GM12864 (cell line): ENCODE measurements around the gene EIF2B4.

Experiments
- DNase-seq: peaks from one replicate; pipeline ENCODE4 v3.0.0-alpha.2; 2011; ENCODE audit warnings: low read depth
- H3K4me3 ChIP-seq: 2 replicates; pipeline ENCODE4 v1.5.1; 2011; ENCODE audit warnings: mild to moderate bottlenecking, low read depth, low read length, control low read depth
- TF ChIP-seq, protein P1 (sequence below): IDR thresholded peaks from 2 replicates; pipeline ENCODE4 v1.5.1; 2011; ENCODE audit warnings: low read depth, mild to moderate bottlenecking, moderate library complexity, low read length, control low read depth, inconsistent platforms; ENCODE audit errors: missing control alignments

The EIF2B4 gene

GRCh38 chr2:27407798-27408491, 37.8 kb upstream of the EIF2B4 start:
- DNase-seq = no peak
- TF ChIP-seq, protein P1, sequence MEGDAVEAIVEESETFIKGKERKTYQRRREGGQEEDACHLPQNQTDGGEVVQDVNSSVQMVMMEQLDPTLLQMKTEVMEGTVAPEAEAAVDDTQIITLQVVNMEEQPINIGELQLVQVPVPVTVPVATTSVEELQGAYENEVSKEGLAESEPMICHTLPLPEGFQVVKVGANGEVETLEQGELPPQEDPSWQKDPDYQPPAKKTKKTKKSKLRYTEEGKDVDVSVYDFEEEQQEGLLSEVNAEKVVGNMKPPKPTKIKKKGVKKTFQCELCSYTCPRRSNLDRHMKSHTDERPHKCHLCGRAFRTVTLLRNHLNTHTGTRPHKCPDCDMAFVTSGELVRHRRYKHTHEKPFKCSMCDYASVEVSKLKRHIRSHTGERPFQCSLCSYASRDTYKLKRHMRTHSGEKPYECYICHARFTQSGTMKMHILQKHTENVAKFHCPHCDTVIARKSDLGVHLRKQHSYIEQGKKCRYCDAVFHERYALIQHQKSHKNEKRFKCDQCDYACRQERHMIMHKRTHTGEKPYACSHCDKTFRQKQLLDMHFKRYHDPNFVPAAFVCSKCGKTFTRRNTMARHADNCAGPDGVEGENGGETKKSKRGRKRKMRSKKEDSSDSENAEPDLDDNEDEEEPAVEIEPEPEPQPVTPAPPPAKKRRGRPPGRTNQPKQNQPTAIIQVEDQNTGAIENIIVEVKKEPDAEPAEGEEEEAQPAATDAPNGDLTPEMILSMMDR = peak; percentile 35
- peak overlapping the region; percentile 95 for H3K4me3 ChIP-seq

- H3K4me3 ChIP-seq = no peak overlapping the region
- no peak for DNase-seq
- TF ChIP-seq, protein P1 = no peak
These were observed 30.4 kb upstream of the EIF2B4 start for GRCh38 chr2:27400348-27401135.

DNA sequence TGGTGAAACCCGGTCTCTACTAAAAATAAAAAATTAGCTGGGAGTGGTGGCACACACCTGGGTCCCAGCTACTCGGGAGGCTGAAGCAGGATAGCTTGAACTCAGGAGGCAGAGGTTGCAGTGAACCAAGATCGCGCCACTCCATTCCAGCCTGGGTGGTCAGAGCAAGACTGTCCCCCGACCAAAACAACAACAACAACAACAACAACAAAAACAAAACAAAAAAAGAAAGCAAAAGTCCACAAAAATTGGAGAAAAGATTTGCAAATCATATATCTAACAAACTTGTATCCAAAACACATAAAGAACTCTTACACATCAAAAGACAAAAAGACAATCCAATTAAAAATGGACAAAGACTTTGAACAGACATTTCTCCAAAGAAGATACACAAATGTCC, 28.8 kb upstream of the EIF2B4 start:
- no peak for DNase-seq

GRCh38 chr2:27393225-27393624, 23.1 kb upstream of the EIF2B4 start:
- H3K4me3 ChIP-seq = no peak overlapping the region
- no peak for DNase-seq
- TF ChIP-seq, protein P1 = no peak

More for the DNA sequence above, 28.8 kb upstream of the EIF2B4 start:
- no peak overlapping the region for H3K4me3 ChIP-seq
- TF ChIP-seq, protein P1 = no peak

DNA sequence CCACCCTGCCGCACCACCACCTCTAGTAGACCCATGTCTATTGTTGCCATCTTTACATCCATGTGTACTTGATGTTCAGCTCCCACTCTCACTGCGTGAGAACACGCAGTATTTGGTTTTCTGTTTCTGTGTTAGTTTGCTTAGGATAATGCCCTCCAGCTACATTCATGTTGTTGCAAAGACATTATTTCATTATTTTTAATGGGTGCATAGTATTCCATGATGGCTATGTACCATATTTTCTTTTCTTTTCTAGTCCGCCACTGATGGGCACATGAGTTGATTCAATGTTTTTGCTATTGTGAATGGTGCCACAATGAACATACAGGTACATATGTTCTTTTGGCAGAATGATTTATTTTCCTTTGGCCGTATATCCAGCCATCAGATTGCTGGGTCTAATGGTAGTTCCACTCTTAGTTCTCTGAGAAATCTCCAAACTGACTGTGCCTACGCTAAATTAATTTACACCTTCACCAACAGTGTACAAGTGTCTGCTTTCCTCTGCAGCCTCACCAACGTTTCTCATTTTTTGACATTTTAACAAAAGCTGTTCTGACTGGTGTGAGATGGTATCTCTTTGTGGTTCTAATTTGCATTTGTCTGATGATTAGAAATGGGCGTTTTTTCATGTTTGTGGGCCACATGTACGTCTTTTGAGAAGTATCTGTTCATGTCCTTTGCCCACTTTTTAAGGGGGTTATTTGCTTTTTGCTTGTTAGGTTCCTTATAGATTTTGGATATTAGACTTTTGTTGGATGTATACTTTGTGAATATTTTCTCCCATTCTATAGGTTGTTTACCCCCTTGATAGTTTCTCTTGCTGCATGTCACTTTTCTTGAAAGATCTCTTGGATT, 20.9 kb upstream of the EIF2B4 start:
- TF ChIP-seq, protein P1 = no peak
- no peak for DNase-seq
- H3K4me3 ChIP-seq = no peak overlapping the region

GRCh38 chr2:27381577-27382181, 11.5 kb upstream of the EIF2B4 start:
- no peak overlapping the region for H3K4me3 ChIP-seq
- TF ChIP-seq, protein P1 = no peak
- DNase-seq = no peak
